Tibial nerve (tissue), 4 donors: ENCODE results near the gene FNDC3B.

Experiments used
- CTCF ChIP-seq, 5 experiments: fragments of 200-600 bp in 3 of 5; fragments of 450-650 bp in 2 of 5; sonication (generic) in 3 of 5; IDR thresholded peaks; one replicate each; pipeline ENCODE4 v1.5.1; 2016 to 2019; ENCODE audit warnings: antibody characterized with exemption in 5 of 5, mild to moderate bottlenecking in 3 of 5, moderate library complexity in 2 of 5
- EP300 ChIP-seq, 2 donors: sonication (generic); formaldehyde crosslinking; IDR thresholded peaks; one replicate each; pipeline ENCODE4 v1.6.1; 2017; ENCODE audit warnings: antibody characterized with exemption in 2 of 2, mild to moderate bottlenecking in 1 of 2

- TF ChIP-seq EP300 (IDR thresholded peaks at IDR 0.05) (no peak), CTCF (IDR thresholded peaks at IDR 0.05) (no peak)
Observed at GRCh38 chr3:172174513-172175253, 135.3 kb downstream of the FNDC3B start.
